ENCODE data around the gene OVOL1.

DNA sequence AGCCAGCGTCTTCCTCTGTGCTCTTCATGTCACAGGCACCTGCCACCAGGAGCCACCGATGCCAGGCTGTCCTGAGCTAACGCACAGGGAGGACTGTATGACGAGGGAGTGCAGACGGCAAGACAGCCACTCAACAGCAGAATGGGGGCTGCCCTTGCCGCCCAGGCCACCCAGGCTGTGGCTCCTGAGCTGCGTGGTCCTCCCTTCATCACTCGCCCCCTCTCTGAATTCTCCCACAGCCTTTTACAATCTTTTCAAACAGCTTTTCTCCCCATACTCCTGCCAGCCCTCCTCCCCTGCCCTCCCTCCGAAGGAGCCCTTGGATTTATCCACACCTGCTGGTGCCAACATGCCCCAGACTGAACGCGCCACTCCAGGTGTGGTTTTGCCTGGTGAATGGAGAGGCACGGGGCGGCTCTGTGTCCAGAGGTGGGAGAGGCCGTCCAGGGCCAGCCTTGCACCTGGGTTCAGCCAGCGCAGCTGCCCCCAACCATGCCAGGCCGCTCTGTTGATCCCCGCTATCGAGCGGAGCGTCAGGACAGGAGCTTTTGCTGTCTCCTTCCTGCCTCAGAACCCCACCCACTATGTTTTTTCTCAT, 22.0 kb downstream of the OVOL1 start:
- TF ChIP-seq, protein P1, sequence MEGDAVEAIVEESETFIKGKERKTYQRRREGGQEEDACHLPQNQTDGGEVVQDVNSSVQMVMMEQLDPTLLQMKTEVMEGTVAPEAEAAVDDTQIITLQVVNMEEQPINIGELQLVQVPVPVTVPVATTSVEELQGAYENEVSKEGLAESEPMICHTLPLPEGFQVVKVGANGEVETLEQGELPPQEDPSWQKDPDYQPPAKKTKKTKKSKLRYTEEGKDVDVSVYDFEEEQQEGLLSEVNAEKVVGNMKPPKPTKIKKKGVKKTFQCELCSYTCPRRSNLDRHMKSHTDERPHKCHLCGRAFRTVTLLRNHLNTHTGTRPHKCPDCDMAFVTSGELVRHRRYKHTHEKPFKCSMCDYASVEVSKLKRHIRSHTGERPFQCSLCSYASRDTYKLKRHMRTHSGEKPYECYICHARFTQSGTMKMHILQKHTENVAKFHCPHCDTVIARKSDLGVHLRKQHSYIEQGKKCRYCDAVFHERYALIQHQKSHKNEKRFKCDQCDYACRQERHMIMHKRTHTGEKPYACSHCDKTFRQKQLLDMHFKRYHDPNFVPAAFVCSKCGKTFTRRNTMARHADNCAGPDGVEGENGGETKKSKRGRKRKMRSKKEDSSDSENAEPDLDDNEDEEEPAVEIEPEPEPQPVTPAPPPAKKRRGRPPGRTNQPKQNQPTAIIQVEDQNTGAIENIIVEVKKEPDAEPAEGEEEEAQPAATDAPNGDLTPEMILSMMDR (IDR thresholded peaks at IDR 0.05) = no peak
- TF ChIP-seq POLR2A (IDR thresholded peaks at IDR 0.05; ENCODE audit: low read depth) = no peak
- TF ChIP-seq POLR2AphosphoS5 (IDR thresholded peaks at IDR 0.05) = no peak
- no peak for TF ChIP-seq EP300 (IDR thresholded peaks at IDR 0.05)

All from esophagus muscularis mucosa (tissue), 4 donors.